GM18867 (cell line): ENCODE measurements around the gene SLC25A21.

Experiments used
- ATAC-seq: cut with Tn5 transposase; IDR thresholded peaks from one replicate; pipeline ENCODE4 v1.9.1; 2021; ENCODE audit warnings: mild to moderate bottlenecking, moderate library complexity; ENCODE audit not compliant: unreplicated experiment

The SLC25A21 gene

GRCh38 chr14:36675581-36675980 is 496.8 kb downstream of the SLC25A21 start:
- no peak for ATAC-seq

GRCh38 chr14:36674659-36675058 is 497.7 kb downstream of the SLC25A21 start:
- ATAC-seq: no peak

GRCh38 chr14:36672095-36672494 is 500.3 kb downstream of the SLC25A21 start:
- ATAC-seq: no peak

GRCh38 chr14:36671149-36671548 is 501.3 kb downstream of the SLC25A21 start:
- ATAC-seq: no peak

GRCh38 chr14:36667679-36668078 is 504.7 kb downstream of the SLC25A21 start:
- ATAC-seq: no peak

- no peak for ATAC-seq
These were observed 505.8 kb downstream of the SLC25A21 start for GRCh38 chr14:36666416-36667206.

GRCh38 chr14:36665887-36666415 is 506.5 kb downstream of the SLC25A21 start:
- no peak for ATAC-seq

GRCh38 chr14:36664322-36665193 is 507.8 kb downstream of the SLC25A21 start:
- ATAC-seq: no peak

GRCh38 chr14:36663404-36664321 is 508.7 kb downstream of the SLC25A21 start:
- no peak for ATAC-seq

GRCh38 chr14:36662543-36663403 is 509.6 kb downstream of the SLC25A21 start:
- no peak for ATAC-seq

GRCh38 chr14:36662258-36662542 is 510.2 kb downstream of the SLC25A21 start:
- ATAC-seq: no peak

GRCh38 chr14:36661506-36662257 is 510.7 kb downstream of the SLC25A21 start, which contains the start of gene PAX9:
PAX9 (plus strand) TSS chr14:36661860; CDS start chr14:36662090, 230 bp downstream.
- ATAC-seq: peak; percentile 64

GRCh38 chr14:36660736-36661505 is 511.5 kb downstream of the SLC25A21 start:
- no peak for ATAC-seq

GRCh38 chr14:36659822-36660735 is 512.3 kb downstream of the SLC25A21 start:
- ATAC-seq: no peak

GRCh38 chr14:36659010-36659821 is 513.2 kb downstream of the SLC25A21 start:
- ATAC-seq: no peak
